Measurements from ENCODE around the gene CDK5.

DNA sequence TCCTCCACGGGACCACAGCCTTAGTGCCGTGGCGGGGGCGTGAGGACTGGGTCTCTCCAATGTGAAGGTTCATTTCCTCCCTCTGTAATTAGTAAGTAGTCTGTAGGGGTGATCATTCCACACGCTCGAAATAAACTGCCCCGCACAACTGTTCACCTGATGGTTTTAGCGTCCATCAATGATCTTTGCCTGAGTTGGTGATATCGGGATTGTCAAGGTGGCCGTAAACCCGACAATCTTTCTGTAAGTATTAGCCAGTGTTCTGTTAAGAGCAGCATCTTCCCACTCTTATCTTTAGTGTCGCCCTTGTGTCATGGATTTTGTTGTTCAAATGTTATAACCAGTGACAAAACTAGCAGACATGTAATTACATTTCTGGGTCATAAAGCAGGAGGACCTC lies 46.3 kb upstream of the CDK5 start:
- TF ChIP-seq, protein P1, sequence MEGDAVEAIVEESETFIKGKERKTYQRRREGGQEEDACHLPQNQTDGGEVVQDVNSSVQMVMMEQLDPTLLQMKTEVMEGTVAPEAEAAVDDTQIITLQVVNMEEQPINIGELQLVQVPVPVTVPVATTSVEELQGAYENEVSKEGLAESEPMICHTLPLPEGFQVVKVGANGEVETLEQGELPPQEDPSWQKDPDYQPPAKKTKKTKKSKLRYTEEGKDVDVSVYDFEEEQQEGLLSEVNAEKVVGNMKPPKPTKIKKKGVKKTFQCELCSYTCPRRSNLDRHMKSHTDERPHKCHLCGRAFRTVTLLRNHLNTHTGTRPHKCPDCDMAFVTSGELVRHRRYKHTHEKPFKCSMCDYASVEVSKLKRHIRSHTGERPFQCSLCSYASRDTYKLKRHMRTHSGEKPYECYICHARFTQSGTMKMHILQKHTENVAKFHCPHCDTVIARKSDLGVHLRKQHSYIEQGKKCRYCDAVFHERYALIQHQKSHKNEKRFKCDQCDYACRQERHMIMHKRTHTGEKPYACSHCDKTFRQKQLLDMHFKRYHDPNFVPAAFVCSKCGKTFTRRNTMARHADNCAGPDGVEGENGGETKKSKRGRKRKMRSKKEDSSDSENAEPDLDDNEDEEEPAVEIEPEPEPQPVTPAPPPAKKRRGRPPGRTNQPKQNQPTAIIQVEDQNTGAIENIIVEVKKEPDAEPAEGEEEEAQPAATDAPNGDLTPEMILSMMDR (IDR thresholded peaks at IDR 0.05; ENCODE audit: insufficient read depth, low read depth, low read length), result no peak
- no peak for TF ChIP-seq EZH2 (IDR thresholded peaks at IDR 0.05; ENCODE audit: insufficient read depth, low read length)
